HepG2 (cell line): ENCODE results near the gene TSKU. TPM values are rescaled to one million over a fixed set of nuclear protein-coding genes. Genes with fewer than 3 reads are reported as not detected.

Experiments
- ATAC-seq: fragments of 200-7000 bp; cut with Tn5 transposase; 3 replicates; pipeline ENCODE4 v1.9.1; 2020; ENCODE audit warnings: mild to moderate bottlenecking, moderate library complexity
- BruUV-seq: library from RNA; stranded (reverse); fragments of 400-500 nt; replicated peaks from 2 replicates; lab custom pipeline; 2021; lab: Mats Ljungman, UMichigan
- CTCF ChIA-PET: fragments of 300-600 bp; formaldehyde crosslinking; extraction: SDS; loops from one replicate; lab custom pipeline; 2021; ENCODE audit warnings: low total read pairs, inconsistent platforms, low intra/inter-chr PET ratio; lab: Yijun Ruan, JAX
- POLR2A ChIA-PET: fragments of 350-600 bp; sonication (Branson Sonifier 250); formaldehyde crosslinking; loops from one replicate; lab custom pipeline; 2020; ENCODE audit warnings: antibody characterized with exemption, inconsistent platforms; lab: Yijun Ruan, JAX
- DNase-seq: peaks from one replicate; pipeline ENCODE4 v3.0.0-alpha.2; 2015; ENCODE audit warnings: low spot score
- FAIRE-seq: peaks from 3 replicates; lab custom pipeline; 2011; peaks lifted over from hg19 to GRCh38; lab: Jason Lieb, UNC
- H2AFZ ChIP-seq: one replicate; pipeline ENCODE4 v1.6.1; 2011; ENCODE audit warnings: low read length, inconsistent platforms
- H3K27ac ChIP-seq: fragments of 300-600 bp; 3 replicates; pipeline ENCODE4 v1.8.0; 2011; ENCODE audit warnings: mixed run types, mild to moderate bottlenecking, mixed read lengths, low read length, inconsistent platforms; ENCODE audit not compliant: insufficient read depth; ENCODE audit errors: extremely low read length
- H3K27me3 ChIP-seq, 2 experiments: fragments of 200-600 bp in 1 of 2; 2 replicates in 1 of 2; 3 replicates in 1 of 2; pipeline versions ENCODE4 v1.6.0 to v1.8.0; 2011; ENCODE audit warnings: low read length in 2 of 2, mild to moderate bottlenecking in 2 of 2, moderate library complexity in 2 of 2, inconsistent platforms in 1 of 2; ENCODE audit not compliant: insufficient read depth in 2 of 2, control insufficient read depth in 1 of 2
- H3K36me3 ChIP-seq, 2 experiments: fragments of 200-600 bp in 1 of 2; replicated peaks in 1 of 2; 2 replicates in 1 of 2; 3 replicates in 1 of 2; pipeline versions ENCODE4 v1.5.1 to v1.8.0; 2011; ENCODE audit warnings: low read length in 2 of 2, inconsistent platforms in 1 of 2; ENCODE audit not compliant: insufficient read depth in 2 of 2, control insufficient read depth in 1 of 2
- H3K4me1 ChIP-seq: 2 replicates; pipeline ENCODE4 v1.5.1; 2012; ENCODE audit warnings: low read length, inconsistent platforms; ENCODE audit not compliant: insufficient read depth
- H3K4me2 ChIP-seq: 2 replicates; pipeline ENCODE4 v1.6.0; 2011; ENCODE audit warnings: low read depth, low read length, inconsistent platforms
- H3K4me3 ChIP-seq, 3 experiments: fragments of 200-600 bp in 1 of 3; sonication (generic), shearing (Covaris generic) in 1 of 3; replicated peaks in 1 of 3; 2 replicates each; pipeline ENCODE4 v1.5.1; 2011 to 2016; ENCODE audit warnings: low read length in 3 of 3, inconsistent platforms in 2 of 3, low read depth in 2 of 3, mild to moderate bottlenecking in 2 of 3, control low read depth in 1 of 3, mixed read lengths in 1 of 3; ENCODE audit not compliant: insufficient read depth in 1 of 3
- H3K79me2 ChIP-seq: one replicate; pipeline ENCODE4 v1.6.1; 2011; ENCODE audit warnings: low read length, inconsistent platforms; ENCODE audit not compliant: insufficient read depth
- H3K9ac ChIP-seq: 2 replicates; pipeline ENCODE4 v1.6.0; 2011; ENCODE audit warnings: mild to moderate bottlenecking, low read depth, low read length, inconsistent platforms; ENCODE audit not compliant: insufficient read depth
- H3K9me3 ChIP-seq: 2 replicates; pipeline ENCODE4 v1.5.1; 2012; ENCODE audit warnings: mild to moderate bottlenecking, low read length
- H4K20me1 ChIP-seq: 2 replicates; pipeline ENCODE4 v1.6.0; 2011; ENCODE audit warnings: inconsistent platforms, mild to moderate bottlenecking, low read length, moderate library complexity; ENCODE audit not compliant: insufficient read depth
- CBX5 ChIP-seq: sonication (generic); formaldehyde crosslinking; IDR thresholded peaks from 2 replicates; pipeline ENCODE4 v1.4.0; 2020; ENCODE audit warnings: missing genetic modification reagents, borderline replicate concordance
- CEBPB ChIP-seq: IDR thresholded peaks from 2 replicates; pipeline ENCODE4 v1.6.1; 2011; ENCODE audit warnings: low read depth, low read length, improper control_type of control experiment, borderline replicate concordance
- CEBPG ChIP-seq: IDR thresholded peaks from 2 replicates; pipeline ENCODE4 v1.6.1; 2016
- FOXJ3 ChIP-seq: sonication (generic); formaldehyde crosslinking; IDR thresholded peaks from 2 replicates; pipeline ENCODE4 v1.4.0; 2020; ENCODE audit warnings: missing genetic modification reagents, mild to moderate bottlenecking, borderline replicate concordance
- HDAC2 ChIP-seq: sonication (generic); formaldehyde crosslinking; IDR thresholded peaks from 2 replicates; pipeline ENCODE4 v1.4.0; 2020; ENCODE audit warnings: missing genetic modification reagents
- NCOA2 ChIP-seq: sonication (generic); formaldehyde crosslinking; IDR thresholded peaks from 2 replicates; pipeline ENCODE4 v1.8.0; 2022; ENCODE audit warnings: inconsistent platforms
- NCOR1 ChIP-seq: fragments of 200-600 bp; sonication (generic); IDR thresholded peaks from 2 replicates; pipeline ENCODE4 v1.7.0; 2017; ENCODE audit warnings: antibody characterized with exemption, low read length, borderline replicate concordance
- PATZ1 ChIP-seq: sonication (generic); formaldehyde crosslinking; IDR thresholded peaks from 2 replicates; pipeline ENCODE4 v1.4.0; 2020; ENCODE audit warnings: missing genetic modification reagents
- RARA ChIP-seq: IDR thresholded peaks from 2 replicates; pipeline ENCODE4 v1.6.1; 2016; ENCODE audit warnings: missing genetic modification reagents, missing compliant biosample characterization
- RXRB ChIP-seq: IDR thresholded peaks from 2 replicates; pipeline ENCODE4 v1.6.1; 2016; ENCODE audit warnings: borderline replicate concordance, missing genetic modification reagents, missing compliant biosample characterization
- SOX6 ChIP-seq, 2 experiments: fragments of 450-650 bp in 1 of 2; sonication (generic) in 1 of 2; formaldehyde crosslinking in 1 of 2; IDR thresholded peaks; 2 replicates each; pipeline versions ENCODE4 v1.4.0 to v1.6.1; 2017 to 2020; ENCODE audit warnings: antibody characterized with exemption in 1 of 2, mild to moderate bottlenecking in 1 of 2, missing genetic modification reagents in 1 of 2
- TSC22D2 ChIP-seq: sonication (generic); formaldehyde crosslinking; IDR thresholded peaks from 2 replicates; pipeline ENCODE4 v1.5.1; 2020; ENCODE audit warnings: missing genetic modification reagents, mild to moderate bottlenecking, borderline replicate concordance
- ZNF512B ChIP-seq: sonication (generic); formaldehyde crosslinking; IDR thresholded peaks from 2 replicates; pipeline ENCODE4 v1.5.1; 2020; ENCODE audit warnings: missing genetic modification reagents, mild to moderate bottlenecking, borderline replicate concordance
- ZNF574 ChIP-seq: sonication (generic); formaldehyde crosslinking; IDR thresholded peaks from 2 replicates; pipeline ENCODE4 v1.4.0; 2020; ENCODE audit warnings: missing genetic modification reagents
- WGBS: methylation state at CpG from one replicate; pipeline ENCODE4 v1.1.6; 2017; ENCODE audit warnings: low lambda C conversion rate; 5-methylcytosine and 5-hydroxymethylcytosine counted together
- in situ Hi-C: cut with HindIII; loops from 2 replicates; pipeline ENCODE4 v1.10.0; 2017; ENCODE audit warnings: low pct_unique_long_range_greater_than_20kb; ENCODE audit not compliant: extremely low pct_ligation_motif_present
- intact Hi-C: fragments of 100-400 bp; cut with micrococcal nuclease; formaldehyde crosslinking; loops from one replicate; pipeline ENCODE4 v1.10.0; 2022; ENCODE audit not compliant: unreplicated experiment
- polyA plus RNA-seq, 8 experiments: library from polyadenylated mRNA; depleted of rRNA in 3 of 8; stranded (reverse) in 7 of 8; unstranded in 1 of 8; fragments of >200 nt; fragmentation: Illumina TruSeq in 4 of 8; extraction: Trizol in 4 of 8; gene quantifications; 2 replicates each; pipeline versions ENCODE4 v1.2.1 to v1.2.3, GENCODE V29; 2011 to 2016; ENCODE audit warnings: low read depth in 4 of 8, missing spikeins in 1 of 8, mixed read lengths in 1 of 8; ENCODE audit not compliant: insufficient read depth in 1 of 8
- total RNA-seq, 5 experiments: library from RNA; depleted of rRNA; stranded (reverse); fragments of >200 nt; fragmentation: Illumina TruSeq; extraction: Trizol; gene quantifications; 2 replicates each; pipeline ENCODE4 v1.2.3, GENCODE V29; 2016; ENCODE audit warnings: low read depth in 1 of 5

Gene TSKU
- total and polyA plus RNA-seq, 2 of the 13 experiments (the other 11 are each of a cell fraction or from before 2014, with no cell fraction given): 20.3 to 21.4 TPM

- ATAC-seq (no peak), FAIRE-seq (peak; percentile 74), DNase-seq (peak; percentile 68)
- intact Hi-C loops: no loop called here
- no TSS peak for BruUV-seq
- Histone ChIP-seq H3K79me2 (no peaks in the 10 kb centered on the region), H3K9ac (no peak overlapping the region), H3K9me3 (peaks cover 11% of the 10 kb centered on the region), H4K20me1 (no peaks in the 10 kb centered on the region), H3K36me3 (no peaks in the 10 kb centered on the region), H3K27me3 (no peaks in the 10 kb centered on the region), H3K27ac (peak overlapping the region; percentile 88), H3K4me2 (peak overlapping the region; percentile 78), H2AFZ (no peak overlapping the region), H3K4me1 (peaks cover 78% of the 10 kb centered on the region), H3K4me3 (peak overlapping the region in 2 of 3 experiments; percentile 15 to 30; a peak in 2 of 6 replicates)
- 5% methylated on average over 6 of the region's 7 CpGs for WGBS
- CTCF ChIA-PET: no interaction called here
- in situ Hi-C loops: no loop called here
- POLR2A ChIA-PET: interaction anchor here (4.6 to 4.8 kb wide), 2 partner anchors 10 to 16 kb away, joined by 39 to 100 read pairs; partner anchors contain the start of gene TSKU
- TF ChIP-seq NCOR1: 0 out of 2 replicates have a peak, but pooled peaks have one; percentile 34
- peak; percentile 47; the same call in 1 of the 2 replicates for TF ChIP-seq CEBPG (CRISPR knock-in tag)
- peak; percentile 70 for TF ChIP-seq RXRB (CRISPR knock-in tag)
- TF ChIP-seq CEBPB: peak; percentile 50; the same call in 1 of the 2 replicates
- TF ChIP-seq SOX6 (IDR thresholded peaks at IDR 0.05): no peak
- peak; percentile 22; the same call in 1 of the 2 replicates for TF ChIP-seq SOX6 (CRISPR knock-in tag; IDR thresholded peaks at IDR 0.05)
- TF ChIP-seq FOXJ3 (CRISPR knock-in tag): 0 out of 2 replicates have a peak, but pooled peaks have one; percentile 45
- no peak for TF ChIP-seq TSC22D2 (CRISPR knock-in tag)
- TF ChIP-seq HDAC2 (CRISPR knock-in tag): 0 out of 2 replicates have a peak, but pooled peaks have one; percentile 19
- no peak for TF ChIP-seq ZNF574
- 0 out of 2 replicates have a peak, but pooled peaks have one; percentile 17 for TF ChIP-seq CBX5
- TF ChIP-seq ZNF512B (CRISPR knock-in tag): no peak
- 0 out of 2 replicates have a peak, but pooled peaks have one; percentile 21 for TF ChIP-seq PATZ1 (CRISPR knock-in tag)
- peak; percentile 34; the same call in 1 of the 2 replicates for TF ChIP-seq NCOA2 (CRISPR knock-in tag)
- peak; percentile 57 for TF ChIP-seq RARA (CRISPR knock-in tag)
Measured at GRCh38 chr11:76772100-76772782, 10.9 kb upstream of the TSKU start.
